GM18517 (cell line): ENCODE measurements around the gene DCTD.

ENCODE experiments used
- ATAC-seq: cut with Tn5 transposase; IDR thresholded peaks from one replicate; pipeline ENCODE4 v1.9.1; 2021; ENCODE audit warnings: mild to moderate bottlenecking, moderate library complexity; ENCODE audit not compliant: unreplicated experiment

Gene DCTD

DNA sequence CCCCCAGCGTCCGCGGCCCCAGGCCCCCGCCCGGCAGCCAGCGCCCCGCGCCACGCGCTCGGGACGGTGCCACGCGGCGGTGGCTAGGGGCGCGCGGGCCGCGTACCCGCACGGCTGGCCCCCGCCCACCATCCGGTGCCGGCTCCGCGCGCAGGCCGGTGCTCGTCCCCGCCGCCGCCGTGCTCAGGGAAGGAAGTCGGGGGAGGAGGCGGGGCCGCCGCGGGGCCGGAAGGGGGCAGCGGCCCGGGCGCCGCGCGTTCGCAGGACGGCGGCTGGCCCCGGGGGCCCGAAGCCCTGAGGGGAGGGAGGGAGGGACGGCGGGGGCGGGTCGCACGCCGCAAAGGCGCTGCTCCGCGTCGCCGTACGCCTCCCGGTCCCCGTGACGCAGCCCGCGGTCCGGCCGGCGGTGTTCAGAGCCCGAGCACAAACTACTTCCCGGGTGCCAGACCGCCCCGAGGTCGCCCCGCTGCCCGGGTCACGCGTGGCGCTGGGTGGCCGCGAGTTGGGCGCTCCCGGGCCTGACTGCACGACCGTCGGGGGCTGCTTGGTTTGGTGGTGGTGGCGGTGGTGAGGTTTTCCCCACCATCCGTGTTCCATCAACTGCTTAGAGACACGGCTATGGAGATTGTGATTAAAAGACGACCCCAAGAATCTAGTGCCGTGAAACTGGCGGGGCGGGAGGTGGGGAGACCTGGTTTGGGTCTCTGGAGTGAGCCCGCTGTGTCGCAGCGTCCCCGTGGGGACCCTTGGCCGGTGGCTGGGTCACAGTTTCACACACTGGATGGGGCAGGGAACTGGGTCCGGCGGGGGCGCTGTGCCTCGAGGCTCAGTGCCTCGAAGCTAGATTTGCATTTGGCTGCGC lies at the start of gene DCTD:
Gene DCTD, minus strand, starts transcription at position 205 of the 862 bp plus-strand sequence. CDS start 1,818 bp downstream, outside the sequence.
- peak; percentile 89 for ATAC-seq

DNA sequence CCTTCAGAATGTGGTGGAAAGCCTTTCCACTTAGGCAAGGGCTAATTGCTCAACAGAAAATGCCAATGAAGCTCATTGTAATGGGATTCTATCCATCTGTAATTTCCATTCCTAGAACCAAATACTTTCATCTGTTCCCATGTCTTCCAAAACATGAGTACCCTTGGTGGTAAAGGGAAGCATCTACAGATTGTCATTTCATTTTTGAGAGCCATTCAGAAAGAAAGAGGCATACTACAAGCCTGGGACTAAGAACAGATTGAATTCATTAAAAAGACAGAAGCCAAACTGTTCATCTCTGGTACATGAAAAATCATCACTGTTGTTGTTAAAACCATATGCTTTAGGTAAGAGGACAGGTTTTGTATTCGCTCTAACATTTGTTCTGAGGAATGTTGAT lies 43.6 kb upstream of the DCTD start:
- no peak for ATAC-seq

DNA sequence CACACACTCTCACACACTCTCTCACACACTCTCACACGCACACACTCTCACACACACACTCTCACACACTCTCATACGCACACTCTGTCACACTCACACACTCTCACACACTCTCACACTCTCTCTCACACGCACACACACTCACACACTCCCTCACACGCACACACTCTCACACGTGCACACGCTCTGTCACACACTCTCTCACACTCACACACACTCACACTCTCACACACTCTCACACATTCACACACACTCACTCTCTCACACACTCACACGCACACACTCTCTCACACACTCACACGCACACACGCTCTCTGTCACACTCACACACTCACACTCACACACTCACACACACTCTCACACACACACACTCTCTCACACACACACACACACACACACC lies 43.0 kb upstream of the DCTD start:
- ATAC-seq: no peak

DNA sequence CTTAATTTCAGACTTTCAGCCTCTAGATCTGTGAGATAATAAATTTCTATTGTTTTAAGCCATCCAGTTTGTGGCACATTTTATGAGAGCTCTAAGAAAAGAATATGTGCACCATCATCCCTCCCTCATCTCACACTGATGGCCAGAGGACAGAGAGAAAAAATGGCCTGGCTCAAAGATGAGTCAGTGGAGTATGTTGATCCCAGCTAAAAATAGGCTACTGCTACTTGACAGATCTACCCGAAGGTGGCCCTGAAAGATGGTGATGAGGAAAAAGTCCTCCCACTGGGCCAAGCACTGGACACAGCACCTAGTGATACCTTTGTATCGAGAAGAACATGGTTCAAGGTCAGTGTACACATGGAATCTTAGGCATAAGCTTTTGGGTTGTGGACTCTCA lies 38.2 kb upstream of the DCTD start:
- ATAC-seq: no peak

DNA sequence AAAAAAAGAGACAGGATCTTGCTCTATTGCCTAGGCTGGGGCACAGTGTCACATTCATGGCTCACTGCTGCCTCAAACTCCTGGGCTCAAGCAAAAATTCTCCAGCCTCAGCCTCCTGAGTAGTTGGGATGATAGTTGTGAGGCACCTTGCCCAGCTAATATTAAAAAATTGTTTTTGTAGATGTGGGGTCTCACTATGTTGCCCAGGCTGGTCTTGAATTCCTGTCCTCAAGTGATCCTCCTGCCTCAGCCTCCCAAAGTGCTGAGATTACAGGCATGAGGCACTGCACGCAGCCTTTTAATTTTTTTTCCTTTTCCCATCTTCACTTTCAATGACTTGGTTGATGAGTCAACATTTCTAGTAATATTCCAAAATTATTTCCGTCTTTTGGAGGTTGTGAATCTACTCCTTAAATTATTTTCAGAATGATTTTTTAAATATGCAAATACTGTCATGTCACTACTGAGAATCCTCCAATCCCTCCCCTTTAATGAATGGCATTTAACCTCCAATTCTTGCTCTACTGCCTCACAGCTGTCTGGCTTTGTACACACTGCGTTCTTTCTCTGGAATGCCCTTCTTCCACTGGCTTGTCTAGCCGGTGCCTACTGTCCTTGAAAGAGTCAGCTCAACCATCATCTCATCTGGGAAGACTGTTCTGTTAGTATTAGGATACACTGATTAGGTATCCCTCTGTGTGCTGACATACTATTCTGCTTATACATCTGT lies 27.5 kb upstream of the DCTD start:
- ATAC-seq: no peak

DNA sequence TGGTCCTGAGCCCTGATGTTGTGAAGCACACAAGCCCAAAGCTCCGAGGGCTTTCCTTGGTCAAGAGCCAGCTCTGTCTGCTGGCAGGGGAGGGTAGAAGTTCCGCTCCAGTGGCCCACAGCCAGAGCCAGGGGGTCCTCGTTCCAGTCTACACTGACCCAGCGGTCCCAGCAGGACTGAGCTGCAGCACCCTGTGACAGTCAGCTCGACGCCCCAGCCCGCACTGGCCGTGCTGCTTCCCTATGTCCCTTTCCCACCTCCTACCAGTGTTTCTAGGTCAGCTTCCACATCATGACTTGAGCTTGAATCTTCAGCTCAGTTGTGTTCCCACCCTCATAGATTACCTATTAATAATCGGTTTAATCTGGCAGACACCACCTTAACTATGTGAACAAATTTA lies 22.5 kb upstream of the DCTD start:
- no peak for ATAC-seq

DNA sequence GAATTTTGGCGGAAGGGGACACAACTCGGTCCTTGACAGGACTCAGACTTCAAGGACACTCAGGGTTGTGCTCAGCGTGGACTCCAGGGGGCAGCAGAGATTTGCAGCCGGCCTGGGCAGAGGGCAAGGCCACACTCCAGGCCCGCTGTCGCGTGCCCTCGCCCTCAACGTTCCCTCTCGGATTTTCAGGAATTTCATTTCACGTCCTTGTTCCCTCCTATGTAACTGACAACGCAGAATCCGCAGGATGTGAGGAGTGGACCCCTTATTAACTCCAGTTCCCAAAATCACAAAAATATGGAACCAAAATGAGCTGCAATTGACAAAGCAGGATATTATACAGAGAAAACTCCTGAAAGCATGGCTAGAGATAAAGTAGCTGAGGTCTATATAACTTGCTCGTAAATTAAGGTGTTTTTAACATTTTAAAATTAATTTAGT lies 21.0 kb upstream of the DCTD start:
- peak; percentile 86 for ATAC-seq

DNA sequence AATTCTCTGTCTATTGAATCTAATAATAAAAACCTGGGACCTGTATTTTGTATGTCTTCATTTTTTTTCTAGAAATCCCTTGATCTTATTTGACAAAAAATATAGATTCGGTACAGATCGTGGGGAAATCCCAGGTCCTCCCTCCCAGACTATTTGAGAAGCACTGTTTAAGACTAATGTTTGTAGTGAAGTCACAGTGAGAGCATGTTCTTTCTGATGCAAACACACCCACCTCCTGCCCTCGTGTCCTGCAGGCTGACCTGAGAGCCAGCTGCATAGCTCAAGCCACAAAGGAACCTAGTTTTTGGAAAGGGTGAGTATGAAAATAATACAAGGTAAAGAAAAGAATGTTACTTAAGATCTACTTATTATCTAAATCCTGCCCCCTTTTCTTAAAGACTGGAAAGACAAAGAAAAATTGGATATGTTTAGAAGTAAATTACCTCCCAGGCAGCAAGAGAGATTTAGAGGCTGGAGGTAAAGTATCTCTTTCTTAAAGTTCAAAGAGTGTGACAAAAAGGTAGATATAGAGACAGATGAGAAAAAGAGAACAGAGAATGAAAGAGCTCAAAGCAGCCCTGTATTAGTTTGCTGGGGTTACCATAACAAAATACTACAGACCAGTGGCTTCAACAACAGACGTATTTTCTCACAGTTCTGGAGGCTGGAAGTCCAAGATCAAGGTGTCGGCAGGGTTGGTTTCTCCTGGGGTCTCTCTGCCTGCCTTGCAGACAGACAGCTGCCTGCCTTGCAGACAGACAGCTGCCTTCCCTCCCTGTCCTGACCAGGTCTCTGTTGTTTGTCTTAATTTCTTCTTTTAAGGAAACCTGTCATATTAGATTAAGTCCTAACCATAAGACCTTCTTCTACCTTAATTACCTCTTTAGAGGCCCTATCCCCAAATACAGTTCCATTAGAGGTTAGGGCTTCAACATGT lies 20.4 kb upstream of the DCTD start:
- no peak for ATAC-seq

DNA sequence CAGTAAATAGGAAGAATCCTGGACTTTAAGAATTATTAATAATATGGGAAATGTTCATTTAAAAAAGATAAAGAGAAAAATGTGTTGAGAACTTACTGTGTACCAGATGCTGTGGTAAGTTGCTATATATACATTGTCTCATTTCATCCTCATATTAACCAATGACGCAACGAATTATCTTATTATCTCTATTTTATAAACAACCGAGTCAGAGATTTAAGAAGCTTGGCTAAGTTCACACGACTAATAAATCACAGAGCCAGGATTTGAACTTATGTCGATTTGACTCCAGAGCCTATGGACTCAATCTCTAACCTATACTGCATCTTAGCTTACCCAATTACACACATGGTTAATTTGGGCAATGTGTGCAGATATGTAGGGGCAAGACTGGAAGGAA lies 15.5 kb upstream of the DCTD start:
- ATAC-seq: no peak

DNA sequence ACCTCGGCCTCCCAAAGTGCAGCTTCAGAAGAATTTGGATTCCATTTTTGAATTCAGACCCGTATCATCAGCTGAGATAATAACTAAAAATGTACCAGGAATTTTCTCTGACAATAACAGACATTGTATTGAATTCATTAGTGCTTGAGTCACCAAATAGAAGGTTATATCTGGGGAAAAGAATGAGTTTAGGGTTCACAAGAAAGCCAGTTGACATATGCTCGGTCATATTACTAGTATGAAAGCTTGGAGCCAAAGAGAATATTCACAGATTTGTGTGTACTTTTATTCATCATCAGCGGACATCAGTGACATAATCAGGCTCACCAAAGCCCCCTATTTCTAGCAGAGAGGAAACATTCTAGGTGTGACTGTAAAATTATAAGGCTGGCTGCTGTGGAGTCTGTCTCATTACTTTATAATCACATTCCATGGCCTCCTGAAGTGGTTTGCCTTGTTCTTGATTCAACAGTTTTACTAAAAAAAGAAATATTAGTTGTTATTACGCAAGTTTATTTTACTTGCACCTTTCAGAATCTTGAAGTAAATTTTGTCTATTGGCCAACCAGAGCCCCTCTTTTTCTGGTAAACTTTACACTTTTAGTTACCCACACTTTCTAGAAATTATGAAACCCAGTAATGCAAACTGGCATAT lies 14.6 kb upstream of the DCTD start:
- ATAC-seq: no peak

DNA sequence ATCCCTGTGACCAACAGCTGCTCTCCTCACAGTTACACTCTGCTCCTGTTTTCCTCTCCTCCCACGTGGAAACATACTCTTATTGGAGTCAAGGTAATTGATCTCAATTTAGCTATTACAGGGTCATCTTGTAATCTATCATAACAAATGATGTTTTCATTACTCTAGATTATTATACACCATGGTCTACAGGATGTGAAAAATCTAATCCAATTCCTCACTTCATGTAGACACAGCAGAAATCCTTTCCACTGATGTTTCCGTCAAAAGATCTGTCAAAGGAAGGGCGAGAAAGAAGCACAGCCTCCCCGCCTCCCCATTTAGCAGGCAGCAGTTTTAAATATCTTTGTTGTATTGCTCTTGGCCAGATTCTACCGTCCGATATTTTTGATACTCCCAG lies 13.7 kb upstream of the DCTD start:
- no peak for ATAC-seq

DNA sequence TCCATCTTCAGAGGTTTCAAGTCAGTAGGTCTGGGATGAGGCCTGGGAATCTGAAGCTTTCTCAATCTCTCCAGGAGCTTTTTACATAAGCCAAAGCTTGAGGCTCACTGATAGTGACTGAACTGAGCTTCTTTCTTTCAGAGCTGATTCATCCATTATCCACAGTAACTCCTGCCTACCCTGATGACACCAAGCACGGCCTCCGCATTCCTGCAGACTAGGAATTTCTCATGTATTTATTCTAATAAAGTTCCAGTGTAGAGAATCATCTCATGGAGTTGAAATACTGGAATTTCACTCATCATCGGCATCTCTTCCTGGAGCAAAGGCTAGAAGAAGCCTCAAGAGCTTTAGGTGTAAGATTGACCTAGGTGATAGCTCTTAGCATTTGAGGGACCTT lies 12.1 kb upstream of the DCTD start:
- ATAC-seq: no peak

DNA sequence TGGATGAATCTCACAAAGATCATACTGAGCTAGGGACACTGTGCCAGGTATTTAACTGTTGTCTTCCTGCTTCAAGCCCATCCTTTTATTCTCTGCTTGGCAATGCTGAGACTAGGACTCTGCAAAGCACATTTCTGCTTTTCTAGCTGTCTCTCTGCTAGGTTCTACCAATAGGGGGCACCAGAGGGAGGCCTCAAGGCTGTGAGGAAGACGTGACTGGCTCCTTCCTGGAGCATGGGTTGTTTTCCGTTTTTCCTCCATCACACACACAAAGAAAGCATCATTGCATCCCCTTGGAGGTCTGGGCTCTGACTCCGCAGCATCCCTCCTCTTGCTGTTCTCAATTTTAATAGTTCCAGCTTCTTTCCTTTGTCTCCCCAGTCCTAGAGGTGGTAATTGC lies 10.9 kb upstream of the DCTD start:
- ATAC-seq: no peak

DNA sequence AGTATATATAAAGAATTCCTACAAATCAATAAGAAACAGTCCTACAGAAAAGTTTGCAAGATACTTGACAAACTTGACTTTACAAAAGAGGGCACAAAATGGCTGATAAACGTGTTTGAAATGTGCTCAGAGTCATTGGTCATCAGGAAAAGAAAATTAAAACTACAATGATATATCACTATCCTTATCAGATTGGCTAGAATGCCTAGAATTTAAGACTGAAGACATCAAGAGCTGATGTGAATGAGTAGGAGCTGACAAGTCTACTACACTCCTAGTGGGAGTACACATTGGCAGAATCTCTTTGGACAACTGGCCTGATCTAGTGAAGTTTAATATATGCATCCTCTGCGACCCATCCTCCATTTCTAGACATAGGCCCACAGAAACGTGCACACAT lies 10.3 kb upstream of the DCTD start:
- ATAC-seq: no peak

DNA sequence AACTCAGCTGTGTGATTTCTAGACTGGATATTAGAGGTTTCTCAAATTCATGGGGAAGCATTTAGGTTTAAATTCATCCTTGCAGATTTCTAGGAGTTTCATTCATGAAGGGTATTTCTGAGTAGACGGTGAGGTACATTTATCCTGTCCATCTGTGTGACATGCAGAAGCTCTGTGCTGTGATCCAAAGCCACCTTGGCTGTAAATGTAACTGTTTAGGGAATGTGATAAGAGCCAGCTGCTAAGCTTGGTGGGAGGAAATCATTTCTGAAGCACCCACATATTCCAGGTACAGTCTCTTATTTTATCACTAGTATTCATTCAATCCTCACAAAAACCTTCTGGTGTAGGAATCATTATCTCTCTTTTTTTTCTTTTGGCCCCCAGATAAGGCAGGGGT lies 8.7 kb upstream of the DCTD start:
- ATAC-seq: no peak

DNA sequence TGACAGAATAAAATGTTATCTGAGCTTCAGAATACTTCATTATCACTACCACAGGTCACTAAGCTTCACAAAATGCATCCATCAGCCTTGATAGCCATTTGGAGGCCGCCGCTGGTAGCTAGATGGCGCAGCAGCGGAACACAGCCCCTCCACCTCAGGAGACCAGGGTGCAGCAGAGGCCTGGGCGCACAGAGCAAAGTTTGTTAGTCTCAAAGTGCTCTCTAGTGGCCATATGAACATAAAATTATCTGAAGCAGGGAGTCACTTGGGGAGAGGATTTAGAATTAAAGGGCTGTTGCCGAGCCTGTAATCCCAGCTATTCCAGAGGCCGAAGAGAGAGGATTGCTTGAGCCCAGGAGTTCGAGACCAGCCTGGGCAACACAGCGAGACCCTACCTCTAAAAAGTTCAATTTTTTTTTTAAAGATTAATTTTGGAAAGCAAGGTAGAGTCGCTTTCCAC lies 8.1 kb upstream of the DCTD start:
- peak; percentile 99 for ATAC-seq

DNA sequence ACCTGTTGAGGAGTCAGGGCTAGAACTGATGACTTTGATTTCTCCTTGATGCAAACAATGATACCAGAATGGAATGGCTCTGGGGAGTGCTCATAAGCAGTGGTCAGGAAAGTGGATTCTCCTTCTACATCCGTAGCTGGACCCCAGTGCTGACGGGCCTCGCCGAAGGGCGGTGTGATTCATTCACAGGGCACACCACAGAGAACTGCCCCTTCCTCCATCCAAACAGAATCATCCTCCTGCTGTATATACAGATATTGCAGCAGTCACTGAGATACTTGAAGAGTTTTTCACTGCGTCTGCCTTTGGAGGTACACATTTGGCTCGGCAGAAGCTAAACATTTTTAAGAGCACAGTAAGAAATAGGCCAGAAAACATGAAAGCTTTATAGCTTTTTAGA lies 7.3 kb upstream of the DCTD start:
- ATAC-seq: no peak

DNA sequence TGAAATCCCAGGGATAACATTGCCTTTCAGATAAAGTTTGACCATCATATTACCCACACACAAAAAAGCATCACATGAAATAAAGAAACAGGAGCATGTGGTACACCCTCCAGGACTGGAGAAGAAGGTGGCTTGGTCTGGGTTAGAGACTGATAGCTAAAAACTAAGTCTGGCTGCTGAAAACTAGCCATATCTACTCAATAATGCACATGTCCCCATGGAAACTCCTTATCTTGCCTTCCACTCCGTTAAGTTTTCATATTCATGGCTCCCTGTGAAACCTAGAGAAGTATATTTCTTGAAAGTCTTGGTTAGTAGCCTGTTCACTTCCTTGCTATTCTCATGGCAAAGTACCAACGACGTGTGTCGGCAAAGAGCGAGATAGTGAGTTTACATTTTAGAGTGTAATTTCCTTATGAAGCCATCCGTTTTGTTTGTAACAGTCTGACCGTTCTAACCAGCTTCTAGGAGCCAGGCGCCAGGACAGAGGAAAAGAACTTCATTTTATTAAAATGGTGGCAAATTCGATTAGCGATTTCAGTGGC lies 6.7 kb upstream of the DCTD start:
- no peak for ATAC-seq

DNA sequence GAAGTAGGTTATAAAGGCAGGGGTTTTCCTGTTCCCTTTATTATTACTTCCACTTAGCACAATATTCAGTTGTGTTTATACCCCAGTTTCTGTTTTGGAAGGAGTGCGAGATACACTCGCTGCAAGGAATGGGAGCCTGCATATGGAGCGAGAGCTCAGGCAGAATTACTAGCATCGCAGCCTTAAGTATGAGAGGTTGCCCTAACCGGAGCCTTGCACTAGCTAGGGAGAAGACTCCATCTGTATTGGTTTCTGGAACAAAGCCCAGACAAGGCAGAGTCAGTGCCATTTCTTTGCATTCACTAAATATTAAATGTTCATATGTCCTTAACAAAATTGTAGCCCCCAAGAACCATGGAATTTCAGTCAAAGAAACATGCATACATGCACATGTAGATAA lies 6.2 kb upstream of the DCTD start:
- ATAC-seq: no peak
